GM12872 (cell line): ENCODE measurements around the gene ATL2.

ENCODE experiments used
- TF ChIP-seq, protein P1 (sequence below): IDR thresholded peaks from 3 replicates; pipeline ENCODE4 v1.5.1; 2011; ENCODE audit warnings: low read depth, mild to moderate bottlenecking, low read length, moderate library complexity; ENCODE audit not compliant: insufficient read depth

The ATL2 gene

DNA sequence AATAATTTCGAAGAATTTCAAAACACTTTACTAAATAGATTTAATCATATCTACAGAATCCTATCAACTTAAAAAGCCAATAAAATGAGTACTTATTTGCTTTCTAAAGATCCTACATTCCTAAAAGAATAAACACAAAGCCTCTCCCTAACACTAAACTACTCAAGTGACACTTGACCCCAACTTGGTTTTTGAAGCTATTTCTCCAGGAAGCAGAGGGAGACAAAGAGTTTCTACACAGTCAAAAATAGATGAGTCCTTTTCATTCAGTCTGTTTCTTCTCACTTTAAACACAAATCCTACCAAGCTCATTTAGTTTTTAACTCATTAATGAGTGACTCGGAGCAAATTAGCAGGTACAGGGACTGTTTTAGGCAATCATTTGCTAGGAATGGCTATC lies 2.1 kb downstream of the ATL2 start:
- TF ChIP-seq, protein P1, sequence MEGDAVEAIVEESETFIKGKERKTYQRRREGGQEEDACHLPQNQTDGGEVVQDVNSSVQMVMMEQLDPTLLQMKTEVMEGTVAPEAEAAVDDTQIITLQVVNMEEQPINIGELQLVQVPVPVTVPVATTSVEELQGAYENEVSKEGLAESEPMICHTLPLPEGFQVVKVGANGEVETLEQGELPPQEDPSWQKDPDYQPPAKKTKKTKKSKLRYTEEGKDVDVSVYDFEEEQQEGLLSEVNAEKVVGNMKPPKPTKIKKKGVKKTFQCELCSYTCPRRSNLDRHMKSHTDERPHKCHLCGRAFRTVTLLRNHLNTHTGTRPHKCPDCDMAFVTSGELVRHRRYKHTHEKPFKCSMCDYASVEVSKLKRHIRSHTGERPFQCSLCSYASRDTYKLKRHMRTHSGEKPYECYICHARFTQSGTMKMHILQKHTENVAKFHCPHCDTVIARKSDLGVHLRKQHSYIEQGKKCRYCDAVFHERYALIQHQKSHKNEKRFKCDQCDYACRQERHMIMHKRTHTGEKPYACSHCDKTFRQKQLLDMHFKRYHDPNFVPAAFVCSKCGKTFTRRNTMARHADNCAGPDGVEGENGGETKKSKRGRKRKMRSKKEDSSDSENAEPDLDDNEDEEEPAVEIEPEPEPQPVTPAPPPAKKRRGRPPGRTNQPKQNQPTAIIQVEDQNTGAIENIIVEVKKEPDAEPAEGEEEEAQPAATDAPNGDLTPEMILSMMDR = no peak

DNA sequence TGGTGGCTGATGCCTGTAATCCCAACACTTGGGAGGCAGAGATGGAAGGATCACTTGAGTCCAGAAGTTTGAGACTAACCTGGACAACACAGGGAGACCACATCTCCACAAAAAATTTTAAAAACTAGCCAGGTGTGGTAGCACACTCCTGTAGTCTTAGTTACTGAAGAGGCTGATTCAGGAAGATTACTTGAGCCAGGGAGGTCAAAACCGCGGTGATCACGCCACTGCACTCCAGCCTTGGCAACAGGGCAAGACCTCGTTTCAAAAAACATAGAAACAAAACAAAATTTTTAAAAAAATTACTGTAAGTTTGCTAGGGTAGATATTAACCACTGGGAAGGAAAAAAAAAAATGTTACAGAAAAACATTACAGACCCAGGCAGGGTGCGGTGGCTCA lies 5.8 kb downstream of the ATL2 start:
- TF ChIP-seq, protein P1 = no peak

DNA sequence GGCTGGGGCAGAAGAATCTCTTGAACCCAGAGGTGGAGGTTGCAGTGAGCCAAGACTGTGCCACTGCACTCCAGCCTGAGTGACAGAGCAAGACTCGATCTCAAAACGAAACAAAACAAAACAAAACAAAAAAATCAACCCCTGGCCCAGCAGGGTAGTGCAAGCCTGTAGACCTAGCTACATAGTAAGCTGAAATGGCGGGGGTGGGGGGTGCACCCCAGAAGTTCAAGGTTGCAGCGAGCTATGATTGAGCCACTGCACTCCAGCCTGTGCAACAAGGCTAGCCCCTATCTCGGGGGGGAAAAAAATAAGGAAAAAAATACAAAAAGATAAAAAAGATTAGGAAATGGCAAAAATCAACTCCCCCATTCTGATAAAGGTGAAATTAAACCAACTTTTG lies 6.4 kb downstream of the ATL2 start:
- TF ChIP-seq, protein P1 = no peak

DNA sequence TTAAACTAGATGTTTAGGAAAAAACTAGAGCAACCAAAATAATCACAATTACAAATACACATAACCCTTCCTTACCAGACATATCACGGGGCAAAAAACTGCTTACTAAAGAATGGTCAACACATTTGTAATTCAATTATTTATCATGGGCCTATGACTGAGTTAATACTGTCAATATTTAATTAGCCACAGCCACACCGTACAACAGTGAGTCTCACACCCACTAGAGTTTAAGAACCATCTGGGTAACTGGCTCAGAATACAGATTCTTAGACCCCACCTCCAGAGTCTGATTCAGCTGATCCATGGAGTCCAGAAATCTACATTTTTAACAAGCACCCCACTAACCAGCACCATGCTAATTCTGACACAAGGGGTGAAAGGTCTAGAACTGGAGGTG lies 14.8 kb downstream of the ATL2 start:
- TF ChIP-seq, protein P1 = no peak

DNA sequence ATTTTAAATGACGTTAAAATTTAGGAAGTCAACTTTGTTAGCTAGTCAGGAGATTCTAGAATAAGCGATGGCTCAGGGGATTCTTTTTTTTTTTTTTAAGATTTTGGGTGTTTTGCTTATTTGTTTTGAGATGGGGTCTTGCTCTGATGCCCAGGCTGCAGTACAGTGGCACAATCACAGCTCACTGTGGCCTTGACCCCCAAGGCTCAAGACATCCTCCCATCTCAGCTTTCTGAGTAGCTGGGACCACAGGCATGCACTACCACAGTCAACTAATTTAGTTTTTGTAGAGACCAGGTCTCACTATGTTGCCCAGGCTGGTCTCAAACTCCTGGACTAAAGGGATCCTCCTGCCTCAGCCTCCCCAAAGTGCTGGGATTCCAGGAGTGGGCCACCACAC lies 16.9 kb downstream of the ATL2 start:
- TF ChIP-seq, protein P1 = no peak

- TF ChIP-seq, protein P1 = no peak
These were observed 23.7 kb downstream of the ATL2 start for GRCh38 chr2:38353402-38353801.

GRCh38 chr2:38352336-38352735 lies 24.7 kb downstream of the ATL2 start:
- TF ChIP-seq, protein P1 = no peak
